K562 (cell line): ENCODE results near the gene GPR135. TPM values are rescaled to one million over a fixed set of nuclear protein-coding genes. Genes with fewer than 3 reads are reported as not detected.
A peak's percentile ranks its signal among the peaks of the same experiment; 100 is the strongest.

ENCODE experiments used
- ATAC-seq: fragments of 200-7000 bp; cut with Tn5 transposase; 3 replicates; pipeline ENCODE4 v1.9.1; 2020; ENCODE audit warnings: moderate library complexity
- BruUV-seq: library from RNA; stranded (reverse); fragments of 400-500 nt; replicated peaks from 2 replicates; lab custom pipeline; 2021; lab: Mats Ljungman, UMichigan
- CTCF ChIA-PET: fragments of 300-600 bp; formaldehyde crosslinking; extraction: SDS; loops from one replicate; lab custom pipeline; 2021; ENCODE audit warnings: low intra/inter-chr PET ratio; lab: Yijun Ruan, JAX
- POLR2A ChIA-PET: fragments of 300-600, 350-650 bp; sonication (Branson Sonifier 250); formaldehyde crosslinking; extraction: SDS; loops from one replicate; lab custom pipeline; 2021; ENCODE audit warnings: antibody characterized with exemption, inconsistent platforms; lab: Yijun Ruan, JAX
- DNase-seq, 4 experiments: peaks; one replicate each; pipeline versions ENCODE4 v3.0.0 to v3.0.0-alpha.2; 2011 to 2018; ENCODE audit warnings: low spot score in 3 of 4, mixed read lengths in 3 of 4; ENCODE audit errors: extremely low read depth in 1 of 4
- FAIRE-seq: peaks from 2 replicates; lab custom pipeline; 2011; peaks lifted over from hg19 to GRCh38; lab: Jason Lieb, UNC
- H2AFZ ChIP-seq: 2 replicates; pipeline ENCODE4 v1.6.0; 2011; ENCODE audit warnings: low read depth, low read length, control low read depth, inconsistent platforms
- H3K27ac ChIP-seq: fragments of 200-600 bp; 3 replicates; pipeline ENCODE4 v1.8.0; 2011; ENCODE audit warnings: low read depth, mild to moderate bottlenecking, control low read depth, inconsistent platforms, low read length, moderate library complexity, mixed read lengths; ENCODE audit errors: extremely low read depth
- H3K27me3 ChIP-seq, 2 experiments: fragments of 300-600 bp in 1 of 2; 2 replicates in 1 of 2; 3 replicates in 1 of 2; pipeline versions ENCODE4 v1.6.0 to v1.8.0; 2011; ENCODE audit warnings: inconsistent platforms in 2 of 2, low read length in 2 of 2, mild to moderate bottlenecking in 1 of 2, mixed read lengths in 1 of 2, moderate library complexity in 1 of 2; ENCODE audit not compliant: control insufficient read depth in 2 of 2, insufficient read depth in 2 of 2
- H3K36me3 ChIP-seq: fragments of 300-600 bp; 3 replicates; pipeline ENCODE4 v1.8.0; 2011; ENCODE audit warnings: mild to moderate bottlenecking, low read length, inconsistent platforms; ENCODE audit not compliant: control insufficient read depth, insufficient read depth
- H3K4me1 ChIP-seq, 2 experiments: fragments of 200-600 bp in 1 of 2; replicated peaks in 1 of 2; 2 replicates in 1 of 2; 3 replicates in 1 of 2; pipeline versions ENCODE4 v1.5.1 to v1.8.0; 2011; ENCODE audit warnings: inconsistent platforms in 2 of 2, low read length in 2 of 2, mild to moderate bottlenecking in 1 of 2, mixed read lengths in 1 of 2, moderate library complexity in 1 of 2; ENCODE audit not compliant: control insufficient read depth in 2 of 2, insufficient read depth in 2 of 2
- H3K4me2 ChIP-seq: 2 replicates; pipeline ENCODE4 v1.6.1; 2011; ENCODE audit warnings: low read length, control low read depth, inconsistent platforms, mixed read lengths; ENCODE audit not compliant: insufficient read depth
- H3K4me3 ChIP-seq: fragments of 200-600 bp; sonication (generic), shearing (Covaris generic); 2 replicates; pipeline ENCODE4 v1.5.1; 2016; ENCODE audit warnings: control low read depth, inconsistent platforms
- H3K79me2 ChIP-seq: fragments of 200-600 bp; 3 replicates; pipeline ENCODE4 v1.8.0; 2011; ENCODE audit warnings: low read length, inconsistent platforms; ENCODE audit not compliant: control insufficient read depth, insufficient read depth
- H3K9ac ChIP-seq, 2 experiments: 2 replicates each; pipeline versions ENCODE4 v1.6.0 to v1.6.1; 2011; ENCODE audit warnings: low read depth in 2 of 2, low read length in 2 of 2, control low read depth in 1 of 2, inconsistent platforms in 1 of 2, mild to moderate bottlenecking in 1 of 2, mixed read lengths in 1 of 2; ENCODE audit not compliant: insufficient read depth in 1 of 2
- H3K9me1 ChIP-seq: one replicate; pipeline ENCODE4 v1.6.0; 2011; ENCODE audit warnings: inconsistent platforms, mild to moderate bottlenecking, low read length, moderate library complexity; ENCODE audit not compliant: control insufficient read depth, insufficient read depth
- H3K9me3 ChIP-seq: replicated peaks from 2 replicates; pipeline ENCODE4 v1.5.1; 2011; ENCODE audit warnings: low read depth, low read length, inconsistent platforms; ENCODE audit not compliant: control insufficient read depth, insufficient read depth
- H4K20me1 ChIP-seq: replicated peaks from 2 replicates; pipeline ENCODE4 v1.6.1; 2011; ENCODE audit warnings: low read length, inconsistent platforms, mixed read lengths; ENCODE audit not compliant: control insufficient read depth, insufficient read depth
- C11orf30 ChIP-seq: fragments of 450-650 bp; IDR thresholded peaks from 2 replicates; pipeline ENCODE4 v1.6.1; 2016; ENCODE audit warnings: low read depth, mild to moderate bottlenecking
- CTCFL ChIP-seq: IDR thresholded peaks from 2 replicates; pipeline ENCODE4 v1.6.1; 2011; ENCODE audit warnings: borderline replicate concordance, low read depth, mild to moderate bottlenecking, moderate library complexity, low read length; ENCODE audit not compliant: insufficient read depth, poor library complexity, severe bottlenecking
- FOXA1 ChIP-seq: fragments of 450-650 bp; IDR thresholded peaks from 2 replicates; pipeline ENCODE4 v1.6.1; 2016; ENCODE audit warnings: mild to moderate bottlenecking, borderline replicate concordance
- GTF2B ChIP-seq: IDR thresholded peaks from 2 replicates; pipeline ENCODE4 v1.6.1; 2011; ENCODE audit not compliant: insufficient read length; ENCODE audit errors: extremely low read depth
- HOXB6 ChIP-seq: fragments of 250-450 bp; sonication (Bioruptor Pico); IDR thresholded peaks from 2 replicates; pipeline ENCODE4 v1.5.1; 2022; ENCODE audit warnings: mild to moderate bottlenecking, borderline replicate concordance
- MAFG ChIP-seq: fragments of 450-650 bp; conservative IDR thresholded peaks from 2 replicates; pipeline ENCODE4 v1.6.1; 2016; ENCODE audit warnings: missing genetic modification characterization, missing compliant biosample characterization
- NBN ChIP-seq: fragments of 450-650 bp; IDR thresholded peaks from 2 replicates; pipeline ENCODE4 v1.6.1; 2016; ENCODE audit warnings: low read depth, mild to moderate bottlenecking
- NFE2 ChIP-seq: IDR thresholded peaks from 2 replicates; pipeline ENCODE4 v1.6.1; 2014; ENCODE audit warnings: antibody characterized with exemption, low read depth
- SPI1 ChIP-seq: IDR thresholded peaks from 2 replicates; pipeline ENCODE4 v1.6.1; 2011; ENCODE audit warnings: low read depth, low read length, control low read depth, borderline replicate concordance
- TGIF2 ChIP-seq: sonication (generic); formaldehyde crosslinking; IDR thresholded peaks from 2 replicates; pipeline ENCODE4 v1.8.1; 2022; ENCODE audit warnings: mild to moderate bottlenecking, missing genetic modification reagents, moderate library complexity
- ZEB2 ChIP-seq: fragments of 450-650 bp; IDR thresholded peaks from 2 replicates; pipeline ENCODE4 v1.6.1; 2016
- WGBS: fragments of 100-300 bp; shearing (Covaris generic); methylation state at CpG from one replicate; pipeline ENCODE4 v1.1.6; 2016; ENCODE audit warnings: low coverage, mixed read lengths; ENCODE audit not compliant: insufficient coverage; ENCODE audit errors: missing lambda C conversion rate; 5-methylcytosine and 5-hydroxymethylcytosine counted together
- in situ Hi-C: fragments of 300-500 bp; cut with MboI; formaldehyde crosslinking; loops from 4 replicates; pipeline ENCODE4 v1.15.0; 2018; ENCODE audit warnings: inconsistent platforms, mixed read lengths
- intact Hi-C: fragments of 100-400 bp; cut with micrococcal nuclease; formaldehyde crosslinking; loops from 2 replicates; pipeline ENCODE4 v1.14.2; 2022
- polyA plus RNA-seq, 8 experiments: library from polyadenylated mRNA; depleted of rRNA in 4 of 8; stranded (reverse) in 5 of 8; unstranded in 3 of 8; fragments of >200 nt; fragmentation: Nextera tagmentation in 2 of 8; fragmentation: Illumina TruSeq in 1 of 8; extraction: Ambion mirVana in 2 of 8; extraction: Trizol in 1 of 8; gene quantifications; 2 replicates each; pipeline versions ENCODE4 v1.2.1 to v1.2.3, GENCODE V29; 2011 to 2014; ENCODE audit warnings: inconsistent platforms in 1 of 8, missing spikeins in 1 of 8
- total RNA-seq, 7 experiments: library from RNA; depleted of rRNA in 6 of 7; stranded (reverse); fragments of >200 nt in 6 of 7; fragmentation: Illumina TruSeq in 2 of 7; extraction: Trizol in 2 of 7; gene quantifications; 2 replicates each; pipeline versions ENCODE4 v1.2.1 to v1.2.3, GENCODE V29; 2011 to 2021; ENCODE audit warnings: low replicate concordance in 1 of 7

The GPR135 gene
- total and polyA plus RNA-seq, 9 of the 15 experiments (the other 6 are each of a cell fraction or from before 2014, with no cell fraction given), result 0.06 to 1.6 (median 1.0) TPM

- Histone ChIP-seq H3K9me3 (no peaks in the 10 kb centered on the region), H3K4me1 (no peaks in the 10 kb centered on the region), H2AFZ (no peak overlapping the region), H3K27ac (no peak overlapping the region), H3K4me2 (no peak overlapping the region), H3K9ac (no peak overlapping the region), H3K27me3 (no peaks in the 10 kb centered on the region), H3K9me1 (no peaks in the 10 kb centered on the region), H3K36me3 (no peaks in the 10 kb centered on the region), H4K20me1 (no peaks in the 10 kb centered on the region), H3K79me2 (no peaks in the 10 kb centered on the region), H3K4me3 (no peak overlapping the region)
- ChIA-PET POLR2A (no interaction called here), CTCF (no interaction called here)
- BruUV-seq, result no TSS peak
- 9% methylated on average over 1 of the region's 1 CpG for WGBS
- intact Hi-C loops (no loop called here), in situ Hi-C loops (no loop called here)
- DNase-seq, result no peak
- no peak for ATAC-seq
- FAIRE-seq, result no peak
- TF ChIP-seq NBN, result no peak
- no peak for TF ChIP-seq GTF2B
- no peak for TF ChIP-seq CTCFL
- no peak for TF ChIP-seq HOXB6 (CRISPR knock-in tag)
- no peak for TF ChIP-seq ZEB2
- TF ChIP-seq SPI1, result peak; percentile 32; the same call in 1 of the 2 replicates
- 0 out of 2 replicates have a peak, but pooled peaks have one; percentile 22 for TF ChIP-seq MAFG (tag)
- peak; percentile 8; the same call in 1 of the 2 replicates for TF ChIP-seq C11orf30
- TF ChIP-seq NFE2, result 0 out of 2 replicates have a peak, but pooled peaks have one; percentile 16
- no peak for TF ChIP-seq FOXA1
- TF ChIP-seq TGIF2 (CRISPR knock-in tag), result no peak
Measured at GRCh38 chr14:59438195-59438647, 27.0 kb downstream of the GPR135 start.
